Kidney (tissue), 14 donors: ENCODE data around the gene RNF168. TPM values are rescaled to one million over a fixed set of nuclear protein-coding genes. Genes with fewer than 3 reads are reported as not detected.
"Not testable (repeated sequence)": the region's sequence is repeated elsewhere in the genome, so short reads cannot be mapped to it uniquely, and the experiment has no call there.

ENCODE experiments used
- DNase-seq, 5 donors: peaks; one replicate each; pipeline ENCODE4 v3.0.0-alpha.2; 2013 to 2020
- FAIRE-seq: peaks from 2 replicates; lab custom pipeline; 2012; peaks lifted over from hg19 to GRCh38; lab: Jason Lieb, UNC
- H3K27ac ChIP-seq, 2 donors: one replicate each; pipeline ENCODE4 v1.7.0; 2013; ENCODE audit warnings: low read depth in 2 of 2, low read length in 2 of 2, inconsistent platforms in 1 of 2
- H3K27me3 ChIP-seq: one replicate; pipeline ENCODE4 v1.7.1; 2013; ENCODE audit warnings: low read length, inconsistent platforms; ENCODE audit not compliant: control insufficient read depth, insufficient read depth
- H3K36me3 ChIP-seq, 3 donors: one replicate each; pipeline versions ENCODE4 v1.7.0 to v1.7.1; 2013; ENCODE audit warnings: low read length in 3 of 3, control low read depth in 1 of 3, inconsistent platforms in 1 of 3; ENCODE audit not compliant: insufficient read depth in 3 of 3, control insufficient read depth in 2 of 3
- H3K4me1 ChIP-seq, 3 donors: one replicate each; pipeline versions ENCODE4 v1.7.0 to v1.7.1; 2013; ENCODE audit warnings: low read length in 3 of 3, inconsistent platforms in 1 of 3, low read depth in 1 of 3; ENCODE audit not compliant: control insufficient read depth in 2 of 3, insufficient read depth in 2 of 3
- H3K4me3 ChIP-seq, 3 donors: one replicate each; pipeline versions ENCODE4 v1.7.0 to v1.8.1; 2013; ENCODE audit warnings: low read length in 3 of 3, control low read depth in 1 of 3, inconsistent platforms in 1 of 3
- H3K9ac ChIP-seq, 3 donors: one replicate each; pipeline versions ENCODE4 v1.7.0 to v1.7.1; 2013; ENCODE audit warnings: low read length in 3 of 3, control low read depth in 1 of 3, inconsistent platforms in 1 of 3
- H3K9me3 ChIP-seq, 3 donors: one replicate each; pipeline versions ENCODE4 v1.7.0 to v1.7.1; 2013; ENCODE audit warnings: low read length in 3 of 3, control low read depth in 1 of 3, inconsistent platforms in 1 of 3; ENCODE audit not compliant: control insufficient read depth in 2 of 3, insufficient read depth in 1 of 3
- CTCF ChIP-seq: IDR thresholded peaks from 3 replicates; pipeline ENCODE4 v1.5.1; 2012; ENCODE audit warnings: mild to moderate bottlenecking, moderate library complexity, borderline replicate concordance; ENCODE audit not compliant: insufficient read depth; ENCODE audit errors: extremely low read depth
- intact Hi-C: fragments of 100-400 bp; cut with DNase I; formaldehyde crosslinking; loops from one replicate; pipeline ENCODE4 v1.11.1; 2022
- polyA plus RNA-seq: library from polyadenylated mRNA; stranded (reverse); fragments of 350-450 nt; fragmentation: Illumina TruSeq; extraction: RNeasy Lipid Tissue Mini Kit (QIAGEN cat#74804); gene quantifications from one replicate; pipeline ENCODE4 v1.2.3, GENCODE V29; 2014; ENCODE audit warnings: low read depth, low replicate concordance; ENCODE audit not compliant: insufficient read depth
- total RNA-seq: library from RNA; stranded (reverse); fragmentation: NEBNext Ultra II Directional; extraction: Animal tissue kit (Norgen Biotek cat#: 25700); gene quantifications from one replicate; pipeline ENCODE4 v1.2.1, GENCODE V29; 2021
- donor health status: control.
- donor health status: control.
- donor health status: control.
- donor health status: control.
- donor health status: control.
- donor health status: DM: yes; HTN: yes; CAD: no.
- donor health status: Normal renal cell carcinoma (clear cell type).

RNF168 gene
- total and polyA plus RNA-seq, 2 donors from 2014 or later, result 3.2 to 19.5 TPM

GRCh38 chr3:196431181-196432136 lies 72.1 kb downstream of the RNF168 start:
- Histone ChIP-seq H3K9ac (peak overlapping the region; percentile 57 to 91 (median 82)), H3K27ac (peak overlapping the region; percentile 56 to 72), H3K4me3 (peak overlapping the region; percentile 80 to 88 (median 86)), H3K9me3 (no peaks in the 10 kb centered on the region), H3K36me3 (no peaks in the 10 kb centered on the region), H3K27me3 (no peaks in the 10 kb centered on the region), H3K4me1 (no peaks in the 10 kb centered on the region)
- no peak for TF ChIP-seq CTCF
- intact Hi-C loops, result no loop called here
- FAIRE-seq (no peak), DNase-seq (peak; percentile 45 to 90 (median 77))

GRCh38 chr3:196428041-196428440 lies 75.5 kb downstream of the RNF168 start:
- no peak for FAIRE-seq
- peaks cover 0 to 2% (median 0%) of the 10 kb centered on the region in 3 donors for H3K4me1 ChIP-seq
- no peak for DNase-seq
- H3K9ac ChIP-seq, result no peak overlapping the region
- H3K27ac ChIP-seq, result no peak overlapping the region
- H3K36me3 ChIP-seq, result no peaks in the 10 kb centered on the region
- no peaks in the 10 kb centered on the region for H3K27me3 ChIP-seq
- no peak overlapping the region for H3K4me3 ChIP-seq
- H3K9me3 ChIP-seq, result no peaks in the 10 kb centered on the region
- no peak for TF ChIP-seq CTCF
- intact Hi-C loops, result no loop called here

- intact Hi-C loops, FAIRE-seq, H3K9ac ChIP-seq, H3K9me3 ChIP-seq, DNase-seq, H3K4me1 ChIP-seq, H3K27ac ChIP-seq, H3K4me3 ChIP-seq, H3K36me3 ChIP-seq, H3K27me3 ChIP-seq: not testable (repeated sequence)
Measured at GRCh38 chr3:196424421-196424820, 79.1 kb downstream of the RNF168 start.

- no peak for TF ChIP-seq CTCF
- no peak overlapping the region for H3K4me3 ChIP-seq
- H3K9me3 ChIP-seq, result no peaks in the 10 kb centered on the region
- FAIRE-seq (no peak), DNase-seq (peak in 1 of 5 donors; percentile 79)
- intact Hi-C loops, result no loop called here
- no peaks in the 10 kb centered on the region for H3K27me3 ChIP-seq
- no peak overlapping the region for H3K27ac ChIP-seq
- H3K36me3 ChIP-seq, result no peaks in the 10 kb centered on the region
- H3K4me1 ChIP-seq, result peaks cover 0 to 7% (median 0%) of the 10 kb centered on the region in 3 donors
- H3K9ac ChIP-seq, result no peak overlapping the region
Measured at GRCh38 chr3:196423044-196423781, 80.4 kb downstream of the RNF168 start.

- DNase-seq, H3K27ac ChIP-seq, H3K9me3 ChIP-seq, H3K4me3 ChIP-seq, H3K36me3 ChIP-seq, H3K9ac ChIP-seq, intact Hi-C loops, H3K27me3 ChIP-seq, H3K4me1 ChIP-seq, FAIRE-seq: not testable (repeated sequence)
Measured at GRCh38 chr3:196421668-196422067, 81.9 kb downstream of the RNF168 start.
